Skeletal muscle satellite cell (primary cell): ENCODE measurements around the gene HELQ.

ENCODE experiments used
- H3K27me3 ChIP-seq: 2 replicates; pipeline ENCODE4 v1.7.0; 2013; ENCODE audit warnings: low read length; ENCODE audit not compliant: control insufficient read depth, insufficient read depth
- H3K36me3 ChIP-seq: 2 replicates; pipeline ENCODE4 v1.7.0; 2013; ENCODE audit warnings: mild to moderate bottlenecking, control low read depth, low read length; ENCODE audit not compliant: insufficient read depth
- H3K4me1 ChIP-seq: 2 replicates; pipeline ENCODE4 v1.7.0; 2013; ENCODE audit warnings: low read length; ENCODE audit not compliant: control insufficient read depth, insufficient read depth
- H3K4me2 ChIP-seq: 2 replicates; pipeline ENCODE4 v1.7.0; 2013; ENCODE audit warnings: mild to moderate bottlenecking, low read length
- H3K4me3 ChIP-seq: 2 replicates; pipeline ENCODE4 v1.7.0; 2013; ENCODE audit warnings: low read length
- H3K9ac ChIP-seq: 2 replicates; pipeline ENCODE4 v1.7.0; 2013; ENCODE audit warnings: mild to moderate bottlenecking, low read depth, low read length, moderate library complexity
- H3K9me3 ChIP-seq: replicated peaks from 2 replicates; pipeline ENCODE4 v1.7.0; 2013; ENCODE audit warnings: mild to moderate bottlenecking, control low read depth, low read length

HELQ gene

DNA sequence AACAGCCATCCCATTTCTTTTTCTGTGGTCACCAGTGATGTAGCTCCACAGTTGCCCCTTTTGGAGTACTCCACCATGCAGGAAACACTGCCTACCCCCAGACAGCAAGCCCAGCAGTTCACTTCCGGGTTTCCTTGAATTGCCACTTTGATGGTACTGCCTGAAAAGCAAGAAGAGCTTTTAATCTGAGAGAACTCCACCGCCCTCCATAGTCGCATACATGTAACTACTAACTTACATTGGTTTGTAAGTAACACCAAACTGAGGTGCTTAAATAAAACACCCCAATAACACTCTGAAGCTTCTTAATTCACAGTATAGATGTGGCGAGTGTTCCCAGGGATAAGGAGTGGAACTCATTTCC, 67.3 kb downstream of the HELQ start:
- H3K4me3 ChIP-seq: no peak overlapping the region
- H3K4me2 ChIP-seq: no peak overlapping the region
- no peaks in the 10 kb centered on the region for H3K27me3 ChIP-seq
- no peaks in the 10 kb centered on the region for H3K9me3 ChIP-seq
- no peaks in the 10 kb centered on the region for H3K4me1 ChIP-seq
- H3K36me3 ChIP-seq: no peaks in the 10 kb centered on the region
- H3K9ac ChIP-seq: no peak overlapping the region

DNA sequence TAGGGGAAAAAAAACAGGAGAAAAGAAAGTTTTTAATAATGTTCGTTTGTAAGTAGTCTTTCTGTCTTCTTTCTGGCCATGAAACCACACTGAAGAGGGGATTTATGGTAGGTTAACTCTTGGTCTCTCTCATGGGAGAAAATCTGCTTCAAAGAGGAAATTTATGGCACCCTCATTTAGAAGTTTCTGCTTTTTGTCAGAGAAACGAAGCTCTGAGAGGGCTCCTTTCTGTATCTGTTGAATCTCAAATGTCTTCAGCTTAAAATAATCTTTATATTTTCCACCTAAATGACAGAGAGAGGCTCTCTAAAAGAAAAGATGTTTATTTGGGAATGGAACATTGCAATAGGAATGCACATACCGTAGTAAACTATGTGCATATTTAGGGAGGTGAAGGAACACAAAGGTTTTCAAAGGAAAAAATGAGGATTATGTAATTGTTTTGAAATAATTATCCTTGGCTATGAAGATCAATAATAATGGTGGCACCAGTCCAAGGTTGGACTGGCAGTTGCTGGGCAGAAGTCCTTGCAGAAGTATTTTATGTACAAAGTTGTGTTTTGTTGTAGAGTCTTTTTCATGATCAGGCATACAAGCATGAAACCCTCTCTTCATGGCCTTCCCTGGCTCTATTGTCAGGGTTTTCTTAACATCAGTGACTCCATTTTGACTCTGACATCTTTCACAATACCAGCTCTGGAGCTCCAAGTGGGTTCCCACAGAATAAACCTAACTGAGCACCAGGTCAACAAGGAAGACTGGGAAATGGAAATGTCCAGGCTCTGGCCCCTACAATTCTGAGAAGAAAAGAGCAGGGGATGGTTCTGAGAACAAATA, 67.9 kb downstream of the HELQ start:
- Histone ChIP-seq H3K9ac (no peak overlapping the region), H3K27me3 (no peaks in the 10 kb centered on the region), H3K4me1 (no peaks in the 10 kb centered on the region), H3K4me2 (no peak overlapping the region), H3K36me3 (no peaks in the 10 kb centered on the region), H3K4me3 (no peak overlapping the region), H3K9me3 (no peaks in the 10 kb centered on the region)

DNA sequence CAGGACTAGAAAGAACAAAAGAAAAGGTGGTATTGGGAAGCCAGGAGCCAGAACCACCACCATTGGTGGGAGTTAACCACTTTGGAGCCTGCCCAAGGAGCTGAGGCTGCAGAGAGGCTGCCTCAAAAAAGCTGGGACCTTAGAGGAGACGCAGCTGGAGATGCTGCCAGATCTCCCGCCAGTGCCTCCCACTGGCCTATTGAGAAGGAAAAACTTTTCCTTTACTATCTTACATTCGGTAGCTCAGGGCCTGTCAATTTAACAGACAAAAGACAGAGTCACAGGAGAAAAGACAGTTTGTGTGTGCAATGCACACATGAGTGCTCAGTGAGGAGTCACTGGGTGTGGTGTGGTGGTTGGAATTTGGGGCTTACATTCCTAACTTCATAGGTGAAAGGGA, 68.6 kb downstream of the HELQ start:
- no peaks in the 10 kb centered on the region for H3K9me3 ChIP-seq
- H3K36me3 ChIP-seq: no peaks in the 10 kb centered on the region
- H3K27me3 ChIP-seq: no peaks in the 10 kb centered on the region
- no peak overlapping the region for H3K4me3 ChIP-seq
- H3K4me2 ChIP-seq: no peak overlapping the region
- H3K4me1 ChIP-seq: no peaks in the 10 kb centered on the region
- no peak overlapping the region for H3K9ac ChIP-seq

DNA sequence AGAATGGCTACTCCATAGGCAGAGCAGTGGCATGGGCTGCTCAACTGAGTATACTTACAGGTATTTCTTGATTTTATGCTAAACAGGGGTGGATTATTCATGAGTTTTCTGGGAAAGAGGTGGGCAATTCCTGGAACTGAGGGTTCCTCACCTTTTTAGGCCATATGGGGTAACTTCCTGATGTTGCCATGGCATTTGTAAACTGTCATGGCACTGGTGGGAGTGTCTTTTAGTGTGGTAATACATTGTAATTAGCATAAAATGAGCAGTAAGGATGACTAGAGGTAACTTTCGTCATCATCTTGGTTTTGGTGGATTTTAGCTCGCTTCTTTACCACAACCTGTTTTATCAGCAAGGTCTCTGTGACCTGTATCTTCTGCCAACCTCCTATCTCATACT, 72.8 kb downstream of the HELQ start:
- Histone ChIP-seq H3K4me1 (no peaks in the 10 kb centered on the region), H3K36me3 (no peaks in the 10 kb centered on the region), H3K27me3 (peaks cover 4% of the 10 kb centered on the region), H3K9me3 (no peaks in the 10 kb centered on the region), H3K9ac (no peak overlapping the region), H3K4me2 (no peak overlapping the region), H3K4me3 (no peak overlapping the region)

GRCh38 chr4:83381173-83381572, 74.5 kb downstream of the HELQ start:
- H3K36me3 ChIP-seq: no peaks in the 10 kb centered on the region
- no peaks in the 10 kb centered on the region for H3K9me3 ChIP-seq
- H3K27me3 ChIP-seq: peaks cover 4% of the 10 kb centered on the region
- no peak overlapping the region for H3K4me3 ChIP-seq
- H3K9ac ChIP-seq: no peak overlapping the region
- H3K4me2 ChIP-seq: no peak overlapping the region
- no peaks in the 10 kb centered on the region for H3K4me1 ChIP-seq

DNA sequence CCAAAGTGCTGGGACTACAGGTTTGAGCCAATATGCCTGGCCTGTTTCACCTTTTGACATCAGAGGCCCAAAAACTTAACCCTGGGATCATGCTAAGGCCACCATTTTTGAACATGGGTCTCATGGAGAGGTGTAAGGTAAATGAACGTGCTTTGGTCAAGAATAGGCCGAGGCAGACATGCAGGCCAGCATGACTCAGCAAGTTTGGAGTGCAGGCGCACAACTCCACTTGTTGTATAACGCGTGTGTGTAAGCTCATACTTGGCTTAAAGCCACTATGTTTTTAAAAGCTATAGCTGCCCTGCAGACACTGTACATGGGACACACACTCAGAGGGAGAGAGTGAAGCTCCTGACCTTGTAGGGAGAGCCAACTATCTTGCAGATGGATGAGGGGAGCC, 77.2 kb downstream of the HELQ start:
- Histone ChIP-seq H3K4me3 (no peak overlapping the region), H3K9ac (no peak overlapping the region), H3K27me3 (peaks cover 4% of the 10 kb centered on the region), H3K4me1 (no peaks in the 10 kb centered on the region), H3K4me2 (no peak overlapping the region), H3K9me3 (no peaks in the 10 kb centered on the region), H3K36me3 (no peaks in the 10 kb centered on the region)

GRCh38 chr4:83372931-83373330, 82.7 kb downstream of the HELQ start:
- Histone ChIP-seq H3K9ac (no peak overlapping the region), H3K4me2 (no peak overlapping the region), H3K4me1 (peaks cover 3% of the 10 kb centered on the region), H3K36me3 (no peaks in the 10 kb centered on the region), H3K4me3 (no peak overlapping the region), H3K27me3 (peaks cover 3% of the 10 kb centered on the region), H3K9me3 (no peaks in the 10 kb centered on the region)

DNA sequence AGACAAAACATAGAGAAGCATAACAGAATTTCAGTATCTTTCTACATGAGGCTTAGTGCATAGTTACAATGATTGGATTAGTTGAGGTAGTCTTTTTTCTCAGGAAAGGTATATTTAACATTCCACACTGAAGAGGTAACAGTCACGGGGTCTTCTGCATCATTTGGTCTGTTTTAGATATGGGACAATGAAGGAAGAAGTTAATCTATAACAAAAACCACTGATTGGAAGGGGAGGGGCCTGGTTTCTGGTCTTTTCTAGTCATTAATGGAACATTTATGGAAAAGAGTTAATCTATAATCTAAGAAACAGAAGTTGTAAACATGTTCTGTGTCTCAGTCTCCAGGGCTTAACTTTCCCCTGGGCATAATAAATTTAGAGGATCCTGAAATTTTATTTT, 83.7 kb downstream of the HELQ start:
- H3K36me3 ChIP-seq: no peaks in the 10 kb centered on the region
- H3K9ac ChIP-seq: no peak overlapping the region
- no peaks in the 10 kb centered on the region for H3K9me3 ChIP-seq
- H3K27me3 ChIP-seq: peaks cover 3% of the 10 kb centered on the region
- H3K4me3 ChIP-seq: no peak overlapping the region
- no peak overlapping the region for H3K4me2 ChIP-seq
- H3K4me1 ChIP-seq: peaks cover 3% of the 10 kb centered on the region

DNA sequence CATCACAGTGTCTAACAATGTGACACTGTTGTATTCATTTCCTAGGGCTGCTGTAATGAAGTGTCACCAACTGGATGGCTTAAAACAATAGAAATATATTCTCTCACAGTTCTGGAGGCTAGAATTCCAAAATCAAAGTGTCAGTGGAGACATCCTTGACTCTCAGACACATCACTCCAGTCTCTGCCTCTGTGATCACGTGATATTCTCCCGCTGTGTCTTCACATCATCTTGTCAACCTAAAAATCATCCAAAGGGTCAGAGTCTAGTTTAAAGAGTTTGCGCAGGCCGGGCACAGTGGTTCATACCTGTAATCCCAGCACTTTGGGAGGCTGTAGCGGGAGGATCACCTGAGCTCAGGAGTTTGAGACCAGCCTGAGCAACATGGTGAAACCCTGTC, 84.4 kb downstream of the HELQ start:
- H3K9ac ChIP-seq: no peak overlapping the region
- H3K27me3 ChIP-seq: peaks cover 3% of the 10 kb centered on the region
- no peak overlapping the region for H3K4me3 ChIP-seq

GRCh38 chr4:83370640-83370906, 85.0 kb downstream of the HELQ start:
- no peaks in the 10 kb centered on the region for H3K9me3 ChIP-seq
- peaks cover 3% of the 10 kb centered on the region for H3K27me3 ChIP-seq
- H3K36me3 ChIP-seq: no peaks in the 10 kb centered on the region
- H3K4me2 ChIP-seq: no peak overlapping the region
- H3K4me1 ChIP-seq: peaks cover 3% of the 10 kb centered on the region
- H3K4me3 ChIP-seq: no peak overlapping the region
- no peak overlapping the region for H3K9ac ChIP-seq

More for the DNA sequence above, 84.4 kb downstream of the HELQ start:
- no peaks in the 10 kb centered on the region for H3K36me3 ChIP-seq
- no peaks in the 10 kb centered on the region for H3K9me3 ChIP-seq
- peaks cover 3% of the 10 kb centered on the region for H3K4me1 ChIP-seq
- no peak overlapping the region for H3K4me2 ChIP-seq

DNA sequence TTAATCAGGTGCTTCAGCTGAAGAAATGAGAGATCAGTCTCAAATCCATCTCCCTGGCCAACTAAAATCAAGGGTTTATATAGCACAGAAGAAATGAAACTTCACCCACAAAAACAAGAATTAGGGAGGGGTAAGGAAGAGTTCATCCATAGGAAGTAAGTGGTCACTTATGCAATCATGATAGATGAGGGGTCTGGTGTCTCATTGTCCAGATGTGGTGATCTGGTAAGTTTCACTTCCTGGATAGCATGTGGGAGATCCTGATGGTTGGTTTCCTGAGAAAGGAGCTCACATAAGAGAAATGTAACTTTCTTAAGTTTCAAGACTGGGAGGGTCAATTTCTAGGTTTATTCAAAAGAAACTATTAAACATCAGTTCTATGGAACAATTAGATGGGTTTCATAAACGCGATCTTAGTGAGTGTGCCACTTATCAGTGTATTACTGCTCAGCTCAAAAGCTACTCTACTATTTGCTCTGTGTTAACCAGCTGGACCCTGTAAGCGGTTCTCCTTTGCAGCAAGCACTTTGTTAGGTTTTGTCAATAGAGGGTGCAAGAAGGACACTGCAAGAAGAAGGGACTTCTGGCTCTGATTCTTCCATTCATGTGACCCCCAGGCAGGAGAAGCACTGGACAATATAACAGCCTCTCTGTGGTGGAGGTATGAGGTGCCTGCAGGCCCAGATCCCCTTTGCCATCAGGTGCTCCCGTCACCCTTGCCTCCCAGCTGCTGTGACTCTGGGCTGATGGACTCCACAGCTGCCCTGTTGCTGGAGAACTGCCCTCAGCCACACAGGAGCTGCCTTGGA, 85.6 kb downstream of the HELQ start:
- no peaks in the 10 kb centered on the region for H3K36me3 ChIP-seq
- peaks cover 3% of the 10 kb centered on the region for H3K4me1 ChIP-seq
- H3K9ac ChIP-seq: no peak overlapping the region
- no peaks in the 10 kb centered on the region for H3K9me3 ChIP-seq
- H3K27me3 ChIP-seq: peaks cover 3% of the 10 kb centered on the region
- H3K4me2 ChIP-seq: no peak overlapping the region
- H3K4me3 ChIP-seq: no peak overlapping the region

- no peaks in the 10 kb centered on the region for H3K36me3 ChIP-seq
- H3K9me3 ChIP-seq: no peaks in the 10 kb centered on the region
- H3K27me3 ChIP-seq: no peaks in the 10 kb centered on the region
- H3K9ac ChIP-seq: no peak overlapping the region
- H3K4me3 ChIP-seq: no peak overlapping the region
- H3K4me2 ChIP-seq: no peak overlapping the region
- H3K4me1 ChIP-seq: no peaks in the 10 kb centered on the region
These were observed 91.3 kb downstream of the HELQ start for GRCh38 chr4:83364312-83364711.
